GM18519 (cell line): ENCODE data around the gene HS3ST3A1.
"Not testable (repeated sequence)": the region's sequence is repeated elsewhere in the genome, so short reads cannot be mapped to it uniquely, and the experiment has no call there.

Experiments used
- ATAC-seq: cut with Tn5 transposase; IDR thresholded peaks from one replicate; pipeline ENCODE4 v1.9.1; 2021; ENCODE audit warnings: mild to moderate bottlenecking, moderate library complexity; ENCODE audit not compliant: unreplicated experiment, low FRiP score

Gene HS3ST3A1

GRCh38 chr17:13576661-13577526 lies 24.8 kb downstream of the HS3ST3A1 start:
- no peak for ATAC-seq

- ATAC-seq, result no peak
Observed at GRCh38 chr17:13575922-13576419, 25.8 kb downstream of the HS3ST3A1 start.

GRCh38 chr17:13575466-13575865 lies 26.3 kb downstream of the HS3ST3A1 start:
- no peak for ATAC-seq

GRCh38 chr17:13572581-13572980 lies 29.1 kb downstream of the HS3ST3A1 start:
- ATAC-seq, result no peak

- ATAC-seq, result no peak
Observed at GRCh38 chr17:13569398-13570123, 32.2 kb downstream of the HS3ST3A1 start.

- ATAC-seq, result no peak
Observed at GRCh38 chr17:13568582-13569397, 32.9 kb downstream of the HS3ST3A1 start.

- no peak for ATAC-seq
Observed at GRCh38 chr17:13563866-13564265, 37.9 kb downstream of the HS3ST3A1 start.

GRCh38 chr17:13562271-13562800 lies 39.4 kb downstream of the HS3ST3A1 start:
- ATAC-seq, result no peak

GRCh38 chr17:13561606-13562270 lies 40.0 kb downstream of the HS3ST3A1 start:
- no peak for ATAC-seq

- ATAC-seq, result no peak
Observed at GRCh38 chr17:13560935-13561334, 40.8 kb downstream of the HS3ST3A1 start.

GRCh38 chr17:13558588-13558987 lies 43.1 kb downstream of the HS3ST3A1 start:
- no peak for ATAC-seq

GRCh38 chr17:13557077-13557476 lies 44.7 kb downstream of the HS3ST3A1 start:
- ATAC-seq, result no peak

- ATAC-seq, result no peak
Observed at GRCh38 chr17:13554231-13554630, 47.5 kb downstream of the HS3ST3A1 start.

GRCh38 chr17:13550291-13550690 lies 51.4 kb downstream of the HS3ST3A1 start:
- no peak for ATAC-seq

- not testable (repeated sequence) for ATAC-seq
Observed at GRCh38 chr17:13548576-13548975, 53.2 kb downstream of the HS3ST3A1 start.

- ATAC-seq, result no peak
Observed at GRCh38 chr17:13546851-13547250, 54.9 kb downstream of the HS3ST3A1 start.

- ATAC-seq, result no peak
Observed at GRCh38 chr17:13545941-13546340, 55.8 kb downstream of the HS3ST3A1 start.

- ATAC-seq, result no peak
Observed at GRCh38 chr17:13544765-13545164, 57.0 kb downstream of the HS3ST3A1 start.

- ATAC-seq, result no peak
Observed at GRCh38 chr17:13544292-13544691, 57.4 kb downstream of the HS3ST3A1 start.

GRCh38 chr17:13542636-13543035 lies 59.1 kb downstream of the HS3ST3A1 start:
- ATAC-seq, result no peak
